ENCODE measurements around the gene B3GAT2.

DNA sequence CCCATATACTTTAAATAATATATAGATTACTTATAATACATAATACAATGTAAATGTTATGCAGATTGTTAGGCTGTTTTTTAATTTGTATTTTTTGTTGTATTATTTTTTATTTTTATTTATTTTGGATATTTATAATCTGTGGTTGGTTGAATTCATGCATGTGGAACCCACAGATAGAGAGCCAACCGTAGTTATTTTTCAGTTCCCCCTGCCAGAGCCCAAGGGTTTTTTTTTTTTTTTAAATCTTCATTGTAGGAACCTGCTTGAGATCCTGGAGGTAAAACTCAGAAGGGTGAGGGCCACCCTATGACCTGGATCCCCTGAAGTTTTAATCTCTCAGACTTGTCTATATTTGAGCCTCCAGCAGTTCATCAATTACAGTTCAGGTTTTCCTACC is 133.2 kb downstream of the B3GAT2 start:
- no peak for TF ChIP-seq POLR2AphosphoS5 (IDR thresholded peaks at IDR 0.05)
- TF ChIP-seq, protein P1, sequence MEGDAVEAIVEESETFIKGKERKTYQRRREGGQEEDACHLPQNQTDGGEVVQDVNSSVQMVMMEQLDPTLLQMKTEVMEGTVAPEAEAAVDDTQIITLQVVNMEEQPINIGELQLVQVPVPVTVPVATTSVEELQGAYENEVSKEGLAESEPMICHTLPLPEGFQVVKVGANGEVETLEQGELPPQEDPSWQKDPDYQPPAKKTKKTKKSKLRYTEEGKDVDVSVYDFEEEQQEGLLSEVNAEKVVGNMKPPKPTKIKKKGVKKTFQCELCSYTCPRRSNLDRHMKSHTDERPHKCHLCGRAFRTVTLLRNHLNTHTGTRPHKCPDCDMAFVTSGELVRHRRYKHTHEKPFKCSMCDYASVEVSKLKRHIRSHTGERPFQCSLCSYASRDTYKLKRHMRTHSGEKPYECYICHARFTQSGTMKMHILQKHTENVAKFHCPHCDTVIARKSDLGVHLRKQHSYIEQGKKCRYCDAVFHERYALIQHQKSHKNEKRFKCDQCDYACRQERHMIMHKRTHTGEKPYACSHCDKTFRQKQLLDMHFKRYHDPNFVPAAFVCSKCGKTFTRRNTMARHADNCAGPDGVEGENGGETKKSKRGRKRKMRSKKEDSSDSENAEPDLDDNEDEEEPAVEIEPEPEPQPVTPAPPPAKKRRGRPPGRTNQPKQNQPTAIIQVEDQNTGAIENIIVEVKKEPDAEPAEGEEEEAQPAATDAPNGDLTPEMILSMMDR (IDR thresholded peaks at IDR 0.05) = no peak
- no peak for TF ChIP-seq POLR2A (IDR thresholded peaks at IDR 0.05)
- TF ChIP-seq EP300 (IDR thresholded peaks at IDR 0.05) = no peak
